Measurements from ENCODE around the gene SLC48A1. TPM values are rescaled to one million over a fixed set of nuclear protein-coding genes. Genes with fewer than 3 reads are reported as not detected.

SLC48A1 gene
- total and polyA plus RNA-seq, 2 donors (not counting 3 experiments of a cell fraction or from before 2014, with no cell fraction given): 17.3 to 20.3 TPM

- Histone ChIP-seq H4K20me1 (replicated peaks; ENCODE audit: control insufficient read depth, extremely low read depth, insufficient read depth, low read length) (no peaks in the 10 kb centered on the region), H3K9me1 (replicated peaks; ENCODE audit: control insufficient read depth, extremely low read depth, insufficient read depth, low read length) (no peaks in the 10 kb centered on the region), H3K79me2 (ENCODE audit: control insufficient read depth, insufficient read depth, low read length) (no peaks in the 10 kb centered on the region), H3K4me3 (replicated peaks in 1 of 3; ENCODE audit: insufficient read depth in 1 of 3, low read depth in 1 of 3, low read length in 3 of 3) (no peak overlapping the region), H2AFZ (ENCODE audit: low read depth, low read length) (no peak overlapping the region), H3K27me3 (ENCODE audit: control insufficient read depth in 2 of 2, insufficient read depth in 2 of 2, low read length in 2 of 2) (no peaks in the 10 kb centered on the region), H3K4me1 (ENCODE audit: control insufficient read depth, extremely low read depth, insufficient read depth, low read length) (peaks cover 10% of the 10 kb centered on the region), H3K9ac (replicated peaks; ENCODE audit: extremely low read depth, insufficient read depth, low read length) (no peak overlapping the region), H3K4me2 (ENCODE audit: insufficient read depth, low read length) (no peak overlapping the region), H3K27ac (ENCODE audit: insufficient read depth, low read depth, low read length) (no peak overlapping the region), H3K9me3 (replicated peaks; ENCODE audit: control insufficient read depth, insufficient read depth, low read length) (no peaks in the 10 kb centered on the region), H3K36me3 (ENCODE audit: control insufficient read depth in 2 of 2, extremely low read depth in 1 of 2, insufficient read depth in 2 of 2, low read length in 2 of 2) (peaks cover 46 to 82% of the 10 kb centered on the region in 2 experiments)
- FAIRE-seq (no peak), DNase-seq (ENCODE audit: low read depth, low spot score) (no peak)
- no peak for TF ChIP-seq GATA2 (IDR thresholded peaks at IDR 0.05; ENCODE audit: insufficient read depth, insufficient read length, low read depth, low read length)
- no peak for TF ChIP-seq JUN (IDR thresholded peaks at IDR 0.05; ENCODE audit: borderline replicate concordance, insufficient read depth, insufficient read length, low read depth)
- TF ChIP-seq POLR2AphosphoS5 (IDR thresholded peaks at IDR 0.05; ENCODE audit: insufficient read depth, low read depth, low read length): peak; percentile 4
- TF ChIP-seq MAX (IDR thresholded peaks at IDR 0.05; ENCODE audit: insufficient read depth, insufficient read length): no peak
- no peak for TF ChIP-seq EZH2 (IDR thresholded peaks at IDR 0.05; ENCODE audit: borderline replicate concordance, low read depth, low read length, severe bottlenecking)
- TF ChIP-seq MYC (IDR thresholded peaks at IDR 0.05; ENCODE audit: low read depth, low read length): no peak
- dilution Hi-C loops (cut with MboI; ENCODE audit: extremely low pct_ligation_motif_present, low sequenced_read_pairs): no loop called here
- BruUV-seq (replicated peaks): no TSS peak
- POLR2A ChIA-PET: no interaction called here
- intact Hi-C loops (cut with micrococcal nuclease): no loop called here
- CTCF ChIA-PET: interaction anchor here (10.4 kb wide), 1 partner anchor 51 kb away, joined by 244 read pairs; no protein-coding TSS in a partner anchor
Observed at GRCh38 chr12:47785887-47786661, 13.0 kb downstream of the SLC48A1 start.

Measured in endothelial cell of umbilical vein (primary cell).